Astrocyte of the hippocampus (primary cell): Measurements from ENCODE around the gene CST9L.

Source experiments
- DNase-seq: peaks from one replicate; pipeline ENCODE4 v3.0.0; 2011; ENCODE audit warnings: low read depth, low spot score

CST9L gene

DNA sequence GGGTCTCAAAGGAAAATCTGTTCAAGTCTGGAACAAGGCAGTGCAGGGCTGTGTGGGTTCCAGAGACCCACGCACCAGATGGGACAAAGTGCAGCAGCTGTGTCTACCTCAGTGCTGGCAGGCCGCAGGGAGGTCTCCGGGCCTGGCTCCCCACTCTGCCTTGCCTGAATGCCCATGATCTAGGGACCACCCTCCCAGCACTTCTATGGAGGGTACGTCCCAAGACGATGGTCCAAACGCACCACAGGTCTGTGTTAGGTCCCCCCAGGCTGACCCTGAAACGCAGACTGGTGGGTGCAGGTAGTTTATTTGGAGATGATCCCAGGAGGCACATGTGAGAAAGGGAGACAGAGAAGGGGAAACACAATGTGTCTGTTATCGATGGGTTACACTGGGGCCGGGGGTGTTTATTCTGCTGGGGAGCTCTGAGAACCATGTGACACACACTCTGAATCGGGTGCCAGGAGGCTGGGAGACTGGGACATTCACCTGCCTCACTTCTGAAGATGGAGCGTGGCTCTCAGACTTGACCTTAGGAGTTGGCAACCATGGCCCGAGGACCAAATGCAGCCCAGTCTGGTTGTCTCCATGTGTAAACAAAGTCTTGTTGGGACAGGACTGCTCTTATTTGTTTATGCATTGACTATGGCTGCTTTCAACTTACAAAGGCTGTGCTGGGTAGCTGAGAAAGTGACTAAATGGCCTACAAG, 21.7 kb downstream of the CST9L start:
- no peak for DNase-seq

- no peak for DNase-seq
These were observed 24.2 kb downstream of the CST9L start for GRCh38 chr20:23544133-23544532.

- DNase-seq: no peak
These were observed 25.5 kb downstream of the CST9L start for GRCh38 chr20:23542801-23543200.

- no peak for DNase-seq
These were observed 26.5 kb downstream of the CST9L start for GRCh38 chr20:23541776-23542175.

- DNase-seq: no peak
These were observed 27.0 kb downstream of the CST9L start for GRCh38 chr20:23541330-23541729.

DNA sequence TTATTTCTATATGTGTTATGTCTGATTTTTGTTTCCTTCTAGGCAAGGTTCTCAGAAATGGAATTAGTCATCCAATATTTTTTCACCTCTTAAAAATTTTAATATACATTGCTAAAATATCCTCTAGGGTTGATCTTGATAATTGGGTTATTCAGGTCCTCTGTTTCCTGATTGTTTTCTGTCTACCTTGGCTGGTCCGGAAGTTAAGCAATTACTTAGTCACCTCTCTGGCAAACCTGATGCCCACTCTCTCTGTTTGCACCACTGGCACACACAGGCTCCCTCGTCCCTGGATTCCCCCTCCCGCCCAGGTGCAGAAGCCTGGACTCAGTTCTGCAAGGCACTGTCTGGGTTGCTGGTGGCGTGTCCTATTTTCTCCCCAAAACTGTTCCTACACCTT, 27.7 kb downstream of the CST9L start:
- no peak for DNase-seq

- no peak for DNase-seq
These were observed 31.3 kb downstream of the CST9L start for GRCh38 chr20:23537030-23537429.

- DNase-seq: no peak
These were observed 31.8 kb downstream of the CST9L start for GRCh38 chr20:23536328-23536974.

DNA sequence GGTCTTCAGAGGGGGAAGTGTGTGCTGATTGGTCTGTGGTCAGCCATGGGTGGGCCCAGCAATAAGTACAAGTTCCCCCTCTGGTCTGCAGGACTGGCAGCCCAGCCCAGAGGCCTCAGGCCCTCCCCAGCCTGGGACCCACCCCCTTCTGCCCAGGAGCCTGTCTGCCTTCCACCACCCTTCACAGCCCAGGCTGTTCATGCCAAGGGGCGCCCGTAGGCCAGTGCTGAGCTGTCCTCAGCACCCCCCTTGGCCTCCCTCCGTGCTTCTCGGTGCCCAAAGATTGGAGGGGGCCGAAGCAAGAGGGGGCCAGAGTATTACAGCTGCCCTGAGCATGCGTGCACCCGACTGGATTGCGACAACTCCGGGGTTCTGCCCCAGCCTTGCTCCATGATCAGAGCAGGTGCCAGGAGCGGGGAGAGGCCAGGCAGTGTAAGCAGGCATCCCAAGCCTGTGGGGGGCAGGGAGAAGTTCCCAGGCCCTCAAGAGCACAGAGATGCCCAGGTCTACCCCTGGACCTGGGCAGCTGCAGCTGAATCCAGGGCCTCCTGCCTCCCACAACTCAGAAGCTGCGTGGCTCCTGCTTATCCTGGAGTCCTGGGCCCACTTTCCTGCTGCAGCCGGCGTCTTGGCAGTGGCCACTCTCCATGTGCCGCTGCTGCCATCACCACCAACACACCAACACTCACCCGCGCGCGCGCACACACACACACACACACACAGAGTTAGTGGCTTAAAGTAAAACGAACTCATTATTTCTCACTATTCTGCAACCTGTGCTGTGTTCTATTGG, 33.3 kb downstream of the CST9L start:
- DNase-seq: no peak

GRCh38 chr20:23533161-23533560, 35.1 kb downstream of the CST9L start:
- DNase-seq: no peak

GRCh38 chr20:23532533-23532932, 35.8 kb downstream of the CST9L start:
- DNase-seq: no peak

DNA sequence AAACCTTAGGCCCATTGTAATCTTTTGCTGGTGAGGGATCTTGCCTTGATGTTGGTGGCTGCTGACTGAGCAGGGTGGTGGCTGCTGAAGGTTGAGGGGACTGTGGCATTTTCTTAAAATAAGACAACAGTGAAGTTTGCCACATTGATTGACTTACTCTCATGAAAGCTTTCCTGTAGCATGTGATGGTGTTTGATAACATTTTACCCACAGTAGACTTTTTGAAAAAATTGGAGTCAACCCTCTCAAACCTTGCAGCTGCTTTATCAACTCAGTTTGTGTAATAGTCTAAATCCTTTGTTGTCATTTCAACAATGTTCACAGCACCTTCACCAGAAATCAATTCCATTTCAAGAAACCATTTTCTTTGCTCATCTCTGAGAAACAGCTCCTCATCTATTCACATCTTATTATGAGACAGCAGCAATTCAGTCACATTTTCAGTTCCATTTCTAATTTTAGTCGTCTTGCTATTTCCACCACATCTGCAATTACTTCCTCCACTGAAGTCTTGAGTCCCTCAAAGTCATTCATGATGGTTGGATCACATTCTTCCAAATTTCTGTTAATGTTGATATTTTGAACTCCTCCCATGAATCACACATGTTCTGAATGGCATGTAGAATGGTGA, 37.2 kb downstream of the CST9L start:
- no peak for DNase-seq

- no peak for DNase-seq
These were observed 39.3 kb downstream of the CST9L start for GRCh38 chr20:23528867-23529431.

DNA sequence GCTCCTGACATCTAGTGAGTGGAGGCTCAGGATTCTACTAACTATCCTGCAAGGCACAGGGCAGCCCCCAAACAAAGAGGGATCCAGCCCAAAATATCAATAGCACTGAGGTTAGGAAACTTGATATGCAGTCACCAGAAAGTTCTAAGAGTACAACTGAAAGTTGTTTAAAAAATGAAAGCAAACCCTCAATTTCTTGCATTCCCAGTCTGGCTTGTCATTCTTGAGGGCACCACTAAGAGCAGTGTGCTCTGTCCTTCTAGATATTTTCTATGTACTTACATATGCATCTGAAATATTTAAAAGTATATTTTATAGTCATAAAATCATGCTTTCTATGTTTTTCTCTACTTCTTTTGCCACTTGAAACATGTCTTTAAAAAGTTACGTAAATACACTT, 41.4 kb downstream of the CST9L start:
- DNase-seq: no peak

- DNase-seq: no peak
These were observed 44.1 kb downstream of the CST9L start for GRCh38 chr20:23524146-23524545.

DNA sequence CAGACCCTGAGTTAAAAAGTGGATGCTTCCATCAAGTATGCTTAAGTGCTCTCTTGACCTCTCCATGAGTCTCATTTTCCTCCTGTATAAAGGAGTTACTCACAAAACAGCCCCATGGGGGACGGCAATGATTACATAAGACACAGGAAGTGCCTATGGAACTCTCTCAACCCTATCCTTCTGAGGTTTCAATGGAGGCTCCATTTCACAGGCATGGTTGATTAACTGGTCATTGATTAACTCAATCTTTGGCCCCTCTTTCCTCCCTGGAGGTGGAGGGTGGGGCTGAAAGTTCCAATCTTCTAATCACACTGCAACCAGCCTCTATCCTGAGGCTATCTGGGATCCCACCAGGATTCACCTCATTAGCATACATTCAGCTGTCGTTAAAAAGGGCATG, 48.1 kb downstream of the CST9L start:
- no peak for DNase-seq

DNA sequence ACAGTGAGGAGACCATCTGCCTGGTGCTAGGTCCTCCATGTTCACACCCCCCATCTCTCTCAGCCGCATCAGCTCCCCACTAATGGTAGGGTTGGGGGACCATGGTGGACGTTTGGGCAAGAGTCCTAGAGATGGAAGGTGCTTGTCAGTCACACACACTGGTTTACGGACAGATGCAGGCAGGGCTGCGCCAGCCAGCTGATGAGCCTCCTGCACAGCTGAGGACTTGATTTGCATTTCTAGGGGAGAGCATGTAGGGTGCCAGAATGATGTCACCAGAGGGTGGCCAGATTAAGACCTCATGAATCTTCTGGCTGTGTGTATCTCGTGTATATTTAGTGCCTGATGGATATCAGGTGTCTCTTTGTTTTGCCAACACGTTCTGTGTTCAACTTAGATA, 48.7 kb downstream of the CST9L start:
- no peak for DNase-seq

DNA sequence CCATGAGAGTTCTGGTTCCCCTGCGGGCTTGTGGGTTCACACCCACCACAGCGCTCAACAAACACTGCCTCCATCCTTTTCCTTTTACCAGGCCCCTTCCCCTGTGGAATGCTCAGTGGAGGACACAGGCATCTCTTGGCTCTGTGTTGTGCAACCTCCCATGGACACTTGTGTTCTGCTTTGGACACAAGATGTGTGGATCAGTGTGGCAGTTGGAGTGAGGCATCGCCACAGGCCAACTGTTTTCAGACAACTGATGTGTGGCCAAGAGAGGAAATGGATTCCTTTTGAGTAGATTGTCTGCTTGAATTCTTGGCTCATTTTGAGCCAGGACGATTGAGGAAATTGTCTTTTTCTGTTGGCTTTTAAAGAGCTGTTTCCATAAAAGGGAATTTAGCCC, 50.6 kb downstream of the CST9L start:
- no peak for DNase-seq

DNA sequence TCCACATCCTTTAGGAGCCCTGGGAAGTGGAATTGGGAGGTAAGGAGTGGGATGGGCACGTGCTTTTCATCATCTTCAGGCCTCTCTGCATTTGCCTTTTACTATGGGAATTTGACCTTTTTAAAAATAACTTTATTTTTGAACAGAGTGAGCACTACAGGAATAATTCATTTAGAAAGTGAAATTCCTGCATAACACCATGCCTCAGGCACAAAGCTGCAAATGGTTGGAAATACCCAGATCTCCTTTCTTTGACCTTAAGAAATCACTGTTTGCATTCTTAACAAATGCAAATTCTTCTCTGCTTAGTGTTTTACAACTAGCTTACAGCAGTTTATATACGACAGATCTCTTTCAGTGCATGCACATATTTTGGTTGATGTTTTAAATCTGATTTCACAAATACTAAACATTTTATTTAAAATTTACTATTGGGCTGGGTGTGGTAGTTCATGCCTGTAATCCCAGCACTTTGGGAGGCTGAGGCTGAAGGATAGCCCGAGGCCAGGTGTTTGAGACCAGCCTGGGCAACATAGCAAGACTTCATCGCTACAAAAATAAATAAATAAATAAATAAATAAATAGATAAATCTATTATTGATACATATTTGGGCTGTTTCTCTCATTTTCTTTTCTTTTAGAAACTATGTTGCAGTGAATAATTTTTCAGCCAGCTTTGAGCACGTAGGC, 52.9 kb downstream of the CST9L start:
- DNase-seq: no peak

GRCh38 chr20:23514848-23515247, 53.4 kb downstream of the CST9L start:
- no peak for DNase-seq
